Measurements from ENCODE around the gene LMO1.

Gene LMO1

GRCh38 chr11:8242499-8243280 is 21.0 kb downstream of the LMO1 start:
- no peak for DNase-seq (ENCODE audit: low read depth in 2 of 2)

DNA sequence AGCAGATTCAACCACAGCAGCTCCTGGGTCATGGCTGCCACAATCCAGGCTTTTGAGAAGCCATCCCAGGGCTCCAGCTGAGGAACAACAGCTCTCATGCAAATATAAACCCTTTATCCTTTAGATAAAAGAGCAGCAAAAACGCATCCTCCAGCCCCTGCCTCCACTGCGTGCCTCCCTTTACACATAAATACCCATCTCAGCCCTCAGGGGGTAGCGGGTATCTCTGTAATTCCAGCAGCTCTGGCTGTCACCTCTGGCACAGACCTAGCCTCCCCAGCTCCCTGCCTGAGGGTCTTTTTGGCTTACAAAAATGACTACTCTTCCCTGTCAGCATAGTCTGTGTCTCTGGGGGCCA is 21.6 kb downstream of the LMO1 start:
- DNase-seq (ENCODE audit: low read depth in 2 of 2), result no peak

- no peak for DNase-seq (ENCODE audit: low read depth in 2 of 2)
Observed at GRCh38 chr11:8241373-8242117, 22.1 kb downstream of the LMO1 start.

DNA sequence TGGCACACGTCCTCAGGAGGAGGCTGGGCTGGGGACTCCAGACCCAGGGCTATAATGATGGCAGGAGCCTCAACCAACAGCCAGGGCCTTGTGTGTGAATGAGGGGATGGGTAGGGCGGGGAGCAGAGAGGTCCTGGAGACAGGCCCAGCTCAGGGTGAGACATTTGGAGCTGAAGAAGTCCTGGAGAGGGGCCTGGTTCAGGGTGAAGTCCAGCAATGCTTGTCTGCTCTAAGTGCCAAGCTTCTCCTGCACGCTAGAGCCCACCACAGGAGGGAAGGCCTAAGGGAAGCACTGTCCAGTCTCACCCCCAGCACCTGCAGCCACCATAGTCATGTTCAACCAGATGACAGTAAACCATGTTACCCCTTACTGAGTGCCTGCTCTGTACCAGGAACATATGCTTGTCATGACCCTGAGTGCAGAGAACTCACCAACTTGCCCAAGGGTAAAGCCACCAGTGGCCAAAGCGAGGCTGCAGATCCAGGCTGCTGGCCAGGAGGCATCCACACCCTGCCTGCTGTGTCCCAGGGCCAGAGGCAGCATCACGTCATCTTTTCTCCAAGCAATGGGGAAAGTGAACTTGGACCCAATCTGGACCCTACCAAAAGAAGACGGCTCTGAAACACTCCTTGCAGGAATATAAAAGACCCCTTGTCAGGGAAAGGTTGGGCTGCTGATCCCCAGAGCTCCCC is 24.0 kb downstream of the LMO1 start:
- DNase-seq (ENCODE audit: low read depth in 2 of 2), result no peak

- no peak for DNase-seq (ENCODE audit: low read depth in 2 of 2)
Observed at GRCh38 chr11:8239040-8239439, 24.6 kb downstream of the LMO1 start.

DNA sequence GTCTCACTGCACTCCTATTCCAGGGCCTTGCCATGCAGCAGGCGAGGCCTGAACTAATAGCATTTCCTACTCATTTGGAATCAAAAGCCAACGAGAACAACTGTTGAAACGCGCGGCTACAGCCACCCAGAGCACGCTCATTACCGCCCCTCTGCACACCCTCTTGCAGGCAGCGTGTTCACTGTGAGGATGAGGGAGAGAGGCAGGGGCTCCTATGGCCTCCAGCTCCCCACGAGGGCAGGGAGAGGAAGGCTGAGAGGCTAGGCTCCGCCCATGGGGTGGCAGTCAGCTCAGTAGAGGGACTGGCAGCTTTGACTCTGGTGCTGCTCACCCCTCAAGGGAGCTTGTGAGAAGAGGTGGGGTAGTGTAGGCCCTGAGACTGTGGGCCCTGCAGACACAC is 26.2 kb downstream of the LMO1 start:
- no peak for DNase-seq (ENCODE audit: low read depth in 2 of 2)

DNA sequence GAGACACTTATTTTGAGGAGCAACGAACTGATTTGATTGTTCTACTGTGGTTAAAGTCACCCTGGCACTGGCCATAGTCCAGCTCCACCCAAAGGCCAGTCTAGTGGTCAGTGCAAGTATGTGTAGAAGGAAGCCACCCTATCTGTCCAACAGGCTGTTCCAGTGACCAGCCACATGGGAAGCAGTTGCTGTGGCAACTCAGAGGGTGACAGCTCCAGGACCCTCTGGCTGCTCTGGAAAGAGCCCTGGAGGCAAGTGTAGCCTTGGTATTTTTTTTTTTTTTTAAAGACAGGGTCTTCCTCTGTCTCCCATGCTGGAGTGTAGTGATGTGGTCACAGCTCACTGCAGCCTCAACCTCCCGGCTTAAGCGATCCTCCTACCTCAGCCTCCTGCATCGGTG is 27.8 kb downstream of the LMO1 start:
- no peak for DNase-seq (ENCODE audit: low read depth in 2 of 2)

DNA sequence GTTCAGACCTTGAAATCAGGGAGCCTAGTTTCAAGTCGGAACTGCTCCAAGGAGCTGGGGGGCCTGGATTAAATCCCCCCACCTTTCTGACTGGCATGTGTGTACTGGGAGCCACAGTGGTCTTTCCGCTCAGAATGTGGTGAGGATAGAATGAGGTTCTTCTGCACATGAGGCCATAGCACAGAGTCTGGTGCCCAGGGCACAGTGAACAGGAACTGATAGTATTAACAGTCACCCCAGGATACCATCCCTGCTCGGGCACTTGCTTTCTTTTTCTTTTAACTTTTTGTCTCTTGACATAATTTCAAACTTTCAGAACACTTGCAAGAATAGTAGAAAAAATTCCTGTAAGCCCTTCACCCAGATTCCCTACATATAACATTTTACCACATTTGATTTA is 28.8 kb downstream of the LMO1 start:
- no peak for DNase-seq (ENCODE audit: low read depth in 2 of 2)

GRCh38 chr11:8234425-8234821 is 29.3 kb downstream of the LMO1 start:
- DNase-seq (ENCODE audit: low read depth in 2 of 2), result no peak

- DNase-seq (ENCODE audit: low read depth in 2 of 2), result no peak
Observed at GRCh38 chr11:8233691-8234424, 29.8 kb downstream of the LMO1 start.

DNA sequence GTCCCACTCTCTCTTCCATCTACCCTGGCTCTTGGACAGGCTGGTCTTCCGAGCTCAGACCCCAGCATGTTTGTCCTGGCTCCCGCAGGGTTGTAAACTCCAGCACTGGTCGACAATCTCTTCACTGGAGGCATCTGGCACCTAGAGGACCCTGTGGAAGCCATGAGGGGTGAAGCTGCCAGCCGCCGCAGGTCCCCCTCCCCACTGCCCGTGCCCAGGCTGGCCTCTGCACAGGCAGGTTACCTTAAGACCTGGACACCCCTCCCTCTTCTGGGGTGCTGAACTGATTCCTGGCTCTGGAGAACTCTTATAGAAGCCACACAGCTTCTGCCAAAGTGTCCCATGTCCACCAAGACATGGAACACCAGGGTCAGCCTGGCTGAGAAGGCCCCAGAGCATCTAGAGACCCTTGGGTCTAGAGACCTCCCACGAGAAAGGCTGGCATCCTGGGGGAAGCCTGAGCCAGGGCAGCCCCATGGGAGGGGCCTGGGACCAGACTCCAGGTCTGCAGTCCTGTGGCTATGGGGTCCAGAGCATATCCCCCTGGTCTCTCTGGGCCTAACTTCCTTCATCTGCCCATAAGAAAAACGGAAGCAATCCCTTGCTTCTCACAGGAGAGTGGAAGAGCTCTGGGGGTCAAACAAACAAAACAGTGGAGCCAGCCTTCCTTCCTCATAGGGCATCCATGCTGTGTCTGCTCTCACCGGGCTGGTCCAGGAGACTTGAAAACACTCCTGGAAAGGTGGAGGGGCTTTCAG is 30.6 kb downstream of the LMO1 start:
- DNase-seq (ENCODE audit: low read depth in 2 of 2), result no peak

DNA sequence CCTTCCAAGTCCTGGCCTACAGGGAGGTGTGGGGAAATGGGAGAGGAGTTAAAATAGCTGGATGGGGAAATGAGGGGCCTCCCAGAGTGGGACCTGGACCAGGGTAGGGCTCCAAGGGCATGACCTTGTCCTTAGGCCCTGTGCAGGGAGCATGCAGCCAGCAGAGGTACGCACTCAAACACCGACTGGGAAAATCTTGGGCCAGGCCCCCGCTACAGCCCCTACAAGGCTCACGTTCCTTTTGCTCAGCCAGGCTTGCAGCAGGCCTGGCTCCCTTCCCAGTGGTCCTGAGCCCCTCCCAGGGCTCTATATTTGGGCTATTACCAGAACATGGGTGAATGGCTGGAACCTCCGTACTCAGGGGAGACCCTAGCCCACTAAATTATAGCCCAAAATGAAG is 31.3 kb downstream of the LMO1 start:
- no peak for DNase-seq (ENCODE audit: low read depth in 2 of 2)

DNA sequence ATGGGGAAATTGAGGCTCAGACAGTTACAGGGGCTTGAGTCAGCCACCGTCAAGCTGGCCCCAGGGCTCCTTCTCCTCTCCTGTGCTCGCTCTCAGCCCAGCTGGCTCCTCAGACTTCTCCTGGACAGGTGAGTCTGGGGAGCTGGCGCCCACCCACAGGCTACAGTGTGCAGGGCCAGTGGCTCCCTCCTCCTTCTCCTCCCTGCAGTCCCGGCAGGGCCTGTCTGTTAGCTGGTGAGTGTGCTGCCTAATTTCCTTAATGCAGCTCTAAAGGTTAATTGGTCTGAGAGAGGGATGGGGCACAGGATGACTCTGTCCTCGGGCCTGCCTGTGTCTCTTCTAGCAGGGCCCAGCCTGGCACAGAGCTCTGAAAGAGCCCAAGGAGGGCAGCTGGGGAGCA is 31.7 kb downstream of the LMO1 start:
- no peak for DNase-seq (ENCODE audit: low read depth in 2 of 2)

- DNase-seq (ENCODE audit: low read depth in 2 of 2), result no peak
Observed at GRCh38 chr11:8230921-8231847, 32.5 kb downstream of the LMO1 start.

DNA sequence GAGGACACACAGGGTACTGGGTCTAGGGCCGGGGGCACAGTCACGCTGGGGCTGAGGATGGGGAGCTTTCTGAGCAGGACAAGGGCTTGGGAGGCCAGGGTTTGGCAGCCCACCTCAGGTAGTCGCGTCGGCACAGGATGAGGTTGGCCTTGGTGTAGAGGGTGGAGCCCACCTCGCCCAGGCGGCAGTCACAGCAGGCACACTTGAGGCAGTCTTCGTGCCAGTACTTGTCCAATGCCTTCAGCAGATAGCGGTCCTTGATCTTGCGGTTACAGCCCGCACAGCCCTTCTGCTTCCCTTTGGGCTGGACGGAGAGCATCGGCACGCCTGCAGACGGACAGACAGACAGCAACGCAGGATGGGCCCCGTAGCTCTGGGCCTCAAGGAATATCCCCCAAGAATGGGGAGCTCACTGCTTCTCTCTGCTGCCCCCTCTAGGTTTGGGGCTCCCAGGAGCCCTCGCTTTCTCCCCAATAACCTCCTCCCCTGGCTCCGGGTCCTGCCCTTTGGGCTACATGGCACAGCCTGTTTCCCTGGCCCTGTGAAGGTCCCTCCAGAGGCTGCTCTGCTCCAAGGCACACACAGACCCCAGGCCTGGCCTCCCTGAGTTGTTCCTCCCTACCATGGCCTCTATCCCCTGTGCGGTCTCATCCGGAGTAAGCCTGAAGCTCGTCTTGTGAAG is 33.4 kb downstream of the LMO1 start:
- no peak for DNase-seq (ENCODE audit: low read depth in 2 of 2)

DNA sequence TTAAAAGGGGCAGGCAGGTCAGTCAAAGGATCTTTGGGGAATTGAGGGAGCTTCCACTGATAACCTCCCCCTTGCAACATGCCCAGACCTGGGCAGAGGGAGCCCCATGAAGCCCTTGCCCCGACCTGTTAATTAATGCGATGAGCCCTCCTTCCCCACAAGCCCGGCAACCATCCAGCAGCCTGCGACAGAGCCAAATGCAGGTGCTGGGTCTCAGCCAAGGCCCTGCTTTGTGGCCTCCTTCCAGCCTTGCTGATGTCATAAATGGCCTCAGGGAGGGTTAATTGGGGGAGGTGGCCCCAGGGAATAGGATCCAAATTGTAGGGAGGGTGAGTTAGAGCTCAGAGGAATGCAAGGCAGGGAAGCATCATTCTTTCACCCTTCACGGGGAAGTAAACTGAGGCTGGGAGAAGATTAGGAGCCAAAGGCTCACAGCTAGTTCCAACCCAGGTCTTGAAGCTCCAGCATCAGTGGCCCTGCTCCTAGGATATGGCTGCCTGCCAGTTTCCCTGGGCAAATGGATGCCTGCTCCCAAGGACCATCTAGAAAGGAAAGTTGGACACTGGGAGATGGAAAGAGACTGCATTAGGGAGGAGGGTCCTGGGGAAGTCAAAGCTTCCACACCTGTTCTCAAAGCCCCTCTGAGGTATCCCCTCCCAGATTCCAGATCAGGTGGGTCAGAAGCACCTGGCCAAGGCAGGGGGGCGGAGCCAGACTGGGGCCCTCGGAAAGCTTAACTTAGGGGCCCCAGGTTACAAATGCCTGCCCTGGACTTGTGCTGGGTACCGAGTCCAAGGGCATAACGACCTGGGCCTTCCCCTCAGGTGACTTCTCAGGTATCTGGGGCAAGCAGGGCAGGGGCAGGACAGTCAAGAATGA is 34.1 kb downstream of the LMO1 start:
- DNase-seq (ENCODE audit: low read depth in 2 of 2), result no peak

- no peak for DNase-seq (ENCODE audit: low read depth in 2 of 2)
Observed at GRCh38 chr11:8228231-8228630, 35.4 kb downstream of the LMO1 start.
